Lower lobe of right lung (tissue), 2 donors: Measurements from ENCODE around the gene SUSD1. TPM values are rescaled to one million over a fixed set of nuclear protein-coding genes. Genes with fewer than 3 reads are reported as not detected.
A peak's percentile ranks its signal among the peaks of the same experiment; 100 is the strongest.

Source experiments
- ATAC-seq, 2 donors: fragments of 200-7000 bp; cut with Tn5 transposase; one replicate each; pipeline ENCODE4 v1.9.1; 2020 to 2022; ENCODE audit warnings: mild to moderate bottlenecking in 2 of 2, moderate library complexity in 2 of 2
- DNase-seq: peaks from one replicate; pipeline ENCODE4 v3.0.0-alpha.2; 2020
- H3K27ac ChIP-seq: fragments of 200-600 bp; one replicate; pipeline ENCODE4 v1.8.0; 2022
- H3K27me3 ChIP-seq: fragments of 200-600 bp; one replicate; pipeline ENCODE4 v1.8.0; 2022; ENCODE audit warnings: low read depth
- H3K36me3 ChIP-seq: fragments of 200-600 bp; one replicate; pipeline ENCODE4 v1.8.0; 2022; ENCODE audit warnings: mild to moderate bottlenecking
- H3K4me1 ChIP-seq: fragments of 200-600 bp; one replicate; pipeline ENCODE4 v1.8.0; 2022
- H3K4me3 ChIP-seq: fragments of 200-600 bp; one replicate; pipeline ENCODE4 v1.8.0; 2022; ENCODE audit warnings: mild to moderate bottlenecking
- H3K9me3 ChIP-seq: fragments of 200-600 bp; one replicate; pipeline ENCODE4 v1.8.0; 2022
- CTCF ChIP-seq: fragments of 200-600 bp; IDR thresholded peaks from one replicate; pipeline ENCODE4 v1.8.0; 2022; ENCODE audit warnings: antibody characterized with exemption, mild to moderate bottlenecking
- intact Hi-C: fragments of 100-400 bp; cut with DNase I; formaldehyde crosslinking; loops from one replicate; pipeline ENCODE4 v1.11.0; 2022
- total RNA-seq: library from RNA; stranded (reverse); fragmentation: NEBNext Ultra II Directional; extraction: Animal tissue kit (Norgen Biotek cat#: 25700); gene quantifications from one replicate; pipeline ENCODE4 v1.2.1, GENCODE V29; 2021
- donor health status: DM: no; HTN: yes; CAD: no; lungs with severe emphysema.

The SUSD1 gene
- total RNA-seq, 1 donor from 2014 or later, result 49.4 TPM

- H3K4me1 ChIP-seq, result no peaks in the 10 kb centered on the region
- intact Hi-C loops, result no loop called here
- no peak for TF ChIP-seq CTCF
- H3K4me3 ChIP-seq, result no peak overlapping the region
- ATAC-seq (no peak), DNase-seq (no peak)
- no peaks in the 10 kb centered on the region for H3K9me3 ChIP-seq
- no peak overlapping the region for H3K27ac ChIP-seq
- no peaks in the 10 kb centered on the region for H3K27me3 ChIP-seq
- no peaks in the 10 kb centered on the region for H3K36me3 ChIP-seq
Measured at GRCh38 chr9:112084334-112084733, 90.8 kb downstream of the SUSD1 start.

GRCh38 chr9:112081918-112082729, 93.0 kb downstream of the SUSD1 start:
- DNase-seq (no peak), ATAC-seq (no peak)
- Histone ChIP-seq H3K9me3 (no peaks in the 10 kb centered on the region), H3K27me3 (no peaks in the 10 kb centered on the region), H3K36me3 (no peaks in the 10 kb centered on the region), H3K4me3 (no peak overlapping the region), H3K27ac (no peak overlapping the region), H3K4me1 (peaks cover 11% of the 10 kb centered on the region)
- no peak for TF ChIP-seq CTCF
- intact Hi-C loops, result no loop called here

GRCh38 chr9:112080831-112081542, 94.1 kb downstream of the SUSD1 start:
- no peak overlapping the region for H3K27ac ChIP-seq
- H3K9me3 ChIP-seq, result no peaks in the 10 kb centered on the region
- intact Hi-C loops, result no loop called here
- ATAC-seq (no peak), DNase-seq (no peak)
- no peak overlapping the region for H3K4me3 ChIP-seq
- no peak for TF ChIP-seq CTCF
- no peaks in the 10 kb centered on the region for H3K36me3 ChIP-seq
- H3K4me1 ChIP-seq, result peaks cover 15% of the 10 kb centered on the region
- no peaks in the 10 kb centered on the region for H3K27me3 ChIP-seq

GRCh38 chr9:112078432-112078831, 96.7 kb downstream of the SUSD1 start:
- no peak overlapping the region for H3K4me3 ChIP-seq
- H3K4me1 ChIP-seq, result peaks cover 28% of the 10 kb centered on the region
- H3K27ac ChIP-seq, result peak overlapping the region; percentile 38
- no peak for TF ChIP-seq CTCF
- intact Hi-C loops, result no loop called here
- ATAC-seq (peak in 1 of 2 donors; percentile 26), DNase-seq (no peak)
- H3K9me3 ChIP-seq, result no peaks in the 10 kb centered on the region
- H3K36me3 ChIP-seq, result no peaks in the 10 kb centered on the region
- H3K27me3 ChIP-seq, result no peaks in the 10 kb centered on the region

GRCh38 chr9:112076814-112077213, 98.3 kb downstream of the SUSD1 start:
- ATAC-seq (no peak), DNase-seq (no peak)
- Histone ChIP-seq H3K4me1 (peaks cover 39% of the 10 kb centered on the region), H3K36me3 (no peaks in the 10 kb centered on the region), H3K27ac (no peak overlapping the region), H3K4me3 (no peak overlapping the region), H3K27me3 (no peaks in the 10 kb centered on the region), H3K9me3 (no peaks in the 10 kb centered on the region)
- TF ChIP-seq CTCF, result no peak
- intact Hi-C loops, result no loop called here
